ENCODE data around the gene CDKAL1. TPM values are rescaled to one million over a fixed set of nuclear protein-coding genes. Genes with fewer than 3 reads are reported as not detected.
"Not testable (repeated sequence)": the region's sequence is repeated elsewhere in the genome, so short reads cannot be mapped to it uniquely, and the experiment has no call there.

Gene CDKAL1
- total RNA-seq, 1 donor from 2014 or later = 24.8 TPM

GRCh38 chr6:20717743-20718142 lies 183.5 kb downstream of the CDKAL1 start:
- H3K27me3 Mint-ChIP-seq (ENCODE audit: unreplicated experiment) = no peaks in the 10 kb centered on the region
- no peaks in the 10 kb centered on the region for H3K36me3 Mint-ChIP-seq (ENCODE audit: unreplicated experiment)
- no peak overlapping the region for H3K27ac Mint-ChIP-seq (ENCODE audit: unreplicated experiment)
- H3K4me3 Mint-ChIP-seq (ENCODE audit: unreplicated experiment) = no peak overlapping the region
- H3K4me1 Mint-ChIP-seq (ENCODE audit: low read depth, unreplicated experiment) = no peaks in the 10 kb centered on the region
- no peaks in the 10 kb centered on the region for H3K9me3 Mint-ChIP-seq (ENCODE audit: unreplicated experiment)
- no peak for TF ChIP-seq CTCF (IDR thresholded peaks at IDR 0.05; ENCODE audit: partially characterized antibody, unreplicated experiment)
- DNase-seq = no peak

- no peaks in the 10 kb centered on the region for H3K36me3 Mint-ChIP-seq (ENCODE audit: unreplicated experiment)
- H3K9me3 Mint-ChIP-seq (ENCODE audit: unreplicated experiment) = no peaks in the 10 kb centered on the region
- H3K27me3 Mint-ChIP-seq (ENCODE audit: unreplicated experiment) = no peaks in the 10 kb centered on the region
- DNase-seq = no peak
- no peak overlapping the region for H3K4me3 Mint-ChIP-seq (ENCODE audit: unreplicated experiment)
- no peaks in the 10 kb centered on the region for H3K4me1 Mint-ChIP-seq (ENCODE audit: low read depth, unreplicated experiment)
- peak; percentile 31 for TF ChIP-seq CTCF (IDR thresholded peaks at IDR 0.05; ENCODE audit: partially characterized antibody, unreplicated experiment)
- no peak overlapping the region for H3K27ac Mint-ChIP-seq (ENCODE audit: unreplicated experiment)
These were observed 184.7 kb downstream of the CDKAL1 start for GRCh38 chr6:20718705-20719653.

- no peaks in the 10 kb centered on the region for H3K9me3 Mint-ChIP-seq (ENCODE audit: unreplicated experiment)
- H3K27me3 Mint-ChIP-seq (ENCODE audit: unreplicated experiment) = no peaks in the 10 kb centered on the region
- no peak overlapping the region for H3K27ac Mint-ChIP-seq (ENCODE audit: unreplicated experiment)
These were observed 185.7 kb downstream of the CDKAL1 start for GRCh38 chr6:20719980-20720379.

GRCh38 chr6:20721121-20721520 lies 186.9 kb downstream of the CDKAL1 start:
- H3K4me3 Mint-ChIP-seq (ENCODE audit: unreplicated experiment); H3K4me1 Mint-ChIP-seq (ENCODE audit: low read depth, unreplicated experiment); H3K9me3 Mint-ChIP-seq (ENCODE audit: unreplicated experiment); H3K36me3 Mint-ChIP-seq (ENCODE audit: unreplicated experiment); H3K27me3 Mint-ChIP-seq (ENCODE audit: unreplicated experiment); H3K27ac Mint-ChIP-seq (ENCODE audit: unreplicated experiment); DNase-seq: not testable (repeated sequence)

More at GRCh38 chr6:20719980-20720379, 185.7 kb downstream of the CDKAL1 start:
- Mint-ChIP-seq H3K4me3 (ENCODE audit: unreplicated experiment) (no peak overlapping the region), H3K4me1 (ENCODE audit: low read depth, unreplicated experiment) (no peaks in the 10 kb centered on the region), H3K36me3 (ENCODE audit: unreplicated experiment) (no peaks in the 10 kb centered on the region)
- TF ChIP-seq CTCF (IDR thresholded peaks at IDR 0.05; ENCODE audit: partially characterized antibody, unreplicated experiment) = no peak
- DNase-seq = no peak

DNA sequence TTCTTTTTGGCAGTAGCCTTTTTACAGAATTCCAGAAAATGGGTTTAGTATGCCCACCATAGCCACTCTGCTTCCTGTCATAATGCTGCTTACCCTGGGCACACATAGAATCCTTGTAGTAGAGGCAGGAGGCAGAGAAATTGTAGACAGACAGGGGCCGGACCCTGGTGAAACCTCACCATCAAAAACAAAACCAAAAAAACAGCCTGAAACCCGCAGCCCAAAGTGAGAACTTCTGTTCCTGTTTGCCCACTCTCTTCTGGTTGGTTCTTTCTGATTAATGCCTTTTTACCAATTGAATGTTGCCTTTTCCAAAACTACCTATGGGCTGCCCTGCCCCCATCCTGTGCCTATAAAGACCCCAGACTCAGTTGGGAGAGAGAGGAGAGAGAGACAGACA lies 188.2 kb downstream of the CDKAL1 start:
- Mint-ChIP-seq H3K4me3 (ENCODE audit: unreplicated experiment) (no peak overlapping the region), H3K27ac (ENCODE audit: unreplicated experiment) (no peak overlapping the region), H3K9me3 (ENCODE audit: unreplicated experiment) (no peaks in the 10 kb centered on the region), H3K36me3 (ENCODE audit: unreplicated experiment) (no peaks in the 10 kb centered on the region), H3K27me3 (ENCODE audit: unreplicated experiment) (no peaks in the 10 kb centered on the region), H3K4me1 (ENCODE audit: low read depth, unreplicated experiment) (no peaks in the 10 kb centered on the region)
- DNase-seq = no peak
- TF ChIP-seq CTCF (IDR thresholded peaks at IDR 0.05; ENCODE audit: partially characterized antibody, unreplicated experiment) = no peak

Measured in glutamatergic neuron (in vitro differentiated cells).